GM18951 (cell line): Measurements from ENCODE around the gene TRAPPC5.

Experiments
- POLR2A ChIP-seq: IDR thresholded peaks from 4 replicates; pipeline ENCODE4 v1.6.1; 2011; ENCODE audit warnings: mild to moderate bottlenecking; ENCODE audit not compliant: insufficient read length, insufficient read depth; ENCODE audit errors: extremely low read depth
- in situ Hi-C: fragments of 300-500 bp; cut with MboI; formaldehyde crosslinking; loops from one replicate; pipeline ENCODE4 v1.12.0; 2022; ENCODE audit warnings: low sequenced_read_pairs, mixed read lengths, inconsistent platforms; ENCODE audit not compliant: unreplicated experiment

Gene TRAPPC5

GRCh38 chr19:7654401-7654800 is 26.2 kb upstream of the TRAPPC5 start:
- in situ Hi-C loops, result no loop called here
- no peak for TF ChIP-seq POLR2A

GRCh38 chr19:7655581-7655980 is 25.1 kb upstream of the TRAPPC5 start:
- in situ Hi-C loops, result no loop called here
- TF ChIP-seq POLR2A, result no peak

GRCh38 chr19:7657131-7657751 is 23.4 kb upstream of the TRAPPC5 start:
- TF ChIP-seq POLR2A, result no peak
- in situ Hi-C loops, result no loop called here

- TF ChIP-seq POLR2A, result no peak
- in situ Hi-C loops, result no loop called here
Observed at GRCh38 chr19:7658219-7658686, 22.4 kb upstream of the TRAPPC5 start.

- in situ Hi-C loops, result no loop called here
- TF ChIP-seq POLR2A, result no peak
Observed at GRCh38 chr19:7661744-7662538, 18.7 kb upstream of the TRAPPC5 start.

- no peak for TF ChIP-seq POLR2A
- in situ Hi-C loops, result no loop called here
Observed at GRCh38 chr19:7662657-7663056, 18.0 kb upstream of the TRAPPC5 start.

GRCh38 chr19:7663706-7664105 is 16.9 kb upstream of the TRAPPC5 start:
- TF ChIP-seq POLR2A, result no peak
- in situ Hi-C loops, result no loop called here

GRCh38 chr19:7665076-7665475 is 15.6 kb upstream of the TRAPPC5 start:
- no peak for TF ChIP-seq POLR2A
- in situ Hi-C loops, result no loop called here

- in situ Hi-C loops, result no loop called here
- TF ChIP-seq POLR2A, result no peak
Observed at GRCh38 chr19:7668842-7669241, 11.8 kb upstream of the TRAPPC5 start, which contains the start of gene RETN. TSS of gene RETN (plus strand) at chr19:7669049. CDS start at chr19:7669327, 278 bp downstream.

GRCh38 chr19:7669641-7670040 is 11.0 kb upstream of the TRAPPC5 start:
- in situ Hi-C loops, result no loop called here
- no peak for TF ChIP-seq POLR2A

- in situ Hi-C loops, result no loop called here
- no peak for TF ChIP-seq POLR2A
Observed at GRCh38 chr19:7670150-7670783, 10.4 kb upstream of the TRAPPC5 start.

- no peak for TF ChIP-seq POLR2A
- in situ Hi-C loops, result no loop called here
Observed at GRCh38 chr19:7670790-7671189, 9.8 kb upstream of the TRAPPC5 start.

- no peak for TF ChIP-seq POLR2A
- in situ Hi-C loops, result no loop called here
Observed at GRCh38 chr19:7672522-7672921, 8.1 kb upstream of the TRAPPC5 start.
